Tibial nerve (tissue), 4 donors: ENCODE results near the gene ABCB1. TPM values are rescaled to one million over a fixed set of nuclear protein-coding genes. Genes with fewer than 3 reads are reported as not detected.

ENCODE experiments used
- DNase-seq, 2 donors: peaks; one replicate each; pipeline ENCODE4 v3.0.0-alpha.2; 2019; ENCODE audit warnings: low spot score in 2 of 2
- H3K27ac ChIP-seq, 4 donors: fragments of 200-600 bp; sonication (generic) in 3 of 4; one replicate each; pipeline ENCODE4 v1.5.1; 2017 to 2019; ENCODE audit warnings: mild to moderate bottlenecking in 1 of 4
- H3K27me3 ChIP-seq, 2 donors: fragments of 200-600 bp; sonication (generic) in 1 of 2; one replicate each; pipeline versions ENCODE4 v1.5.1 to v1.6.0; 2017 to 2019
- H3K36me3 ChIP-seq, 3 donors: fragments of 200-600 bp; sonication (generic); one replicate each; pipeline ENCODE4 v1.5.1; 2018 to 2019
- H3K4me1 ChIP-seq, 4 donors: fragments of 200-600 bp; sonication (generic) in 3 of 4; one replicate each; pipeline ENCODE4 v1.5.1; 2017 to 2019
- H3K4me3 ChIP-seq, 4 donors: fragments of 200-600 bp; sonication (generic) in 3 of 4; one replicate each; pipeline ENCODE4 v1.5.1; 2017 to 2019; ENCODE audit warnings: mild to moderate bottlenecking in 1 of 4, moderate library complexity in 1 of 4
- H3K9me3 ChIP-seq, 4 donors: fragments of 200-600 bp; sonication (generic) in 3 of 4; one replicate each; pipeline ENCODE4 v1.5.1; 2017 to 2019
- CTCF ChIP-seq, 5 experiments: fragments of 200-600 bp in 3 of 5; fragments of 450-650 bp in 2 of 5; sonication (generic) in 3 of 5; IDR thresholded peaks; one replicate each; pipeline ENCODE4 v1.5.1; 2016 to 2019; ENCODE audit warnings: antibody characterized with exemption in 5 of 5, mild to moderate bottlenecking in 3 of 5, moderate library complexity in 2 of 5
- EP300 ChIP-seq, 2 donors: sonication (generic); formaldehyde crosslinking; IDR thresholded peaks; one replicate each; pipeline ENCODE4 v1.6.1; 2017; ENCODE audit warnings: antibody characterized with exemption in 2 of 2, mild to moderate bottlenecking in 1 of 2
- POLR2A ChIP-seq, 2 donors: fragments of 450-650 bp; IDR thresholded peaks; one replicate each; pipeline ENCODE4 v1.6.1; 2017; ENCODE audit warnings: antibody characterized with exemption in 2 of 2, mild to moderate bottlenecking in 2 of 2, moderate library complexity in 2 of 2
- WGBS, 2 donors: methylation state at CpG; one replicate each; pipeline ENCODE4 v1.1.5; 2018; 5-methylcytosine and 5-hydroxymethylcytosine counted together
- total RNA-seq, 4 donors: library from RNA; depleted of rRNA; stranded (reverse); fragments of >200 nt; gene quantifications; one replicate each; pipeline ENCODE4 v1.1.0, GENCODE V29; 2016

The ABCB1 gene
- total RNA-seq, 4 donors from 2014 or later, result 12.8 to 36.0 (median 22.2) TPM

GRCh38 chr7:87528730-87529129 lies 72.0 kb downstream of the ABCB1 start:
- Histone ChIP-seq H3K9me3 (no peaks in the 10 kb centered on the region), H3K27me3 (no peaks in the 10 kb centered on the region), H3K27ac (no peak overlapping the region), H3K4me3 (no peak overlapping the region), H3K36me3 (no peaks in the 10 kb centered on the region), H3K4me1 (no peaks in the 10 kb centered on the region)
- no peak for TF ChIP-seq POLR2A (IDR thresholded peaks at IDR 0.05)
- TF ChIP-seq CTCF (IDR thresholded peaks at IDR 0.05), result no peak
- no peak for TF ChIP-seq EP300 (IDR thresholded peaks at IDR 0.05)
- 72 to 76% methylated on average over 2 of the region's 2 CpGs for WGBS, 2 donors
- DNase-seq, result no peak

GRCh38 chr7:87518735-87519134 lies 81.9 kb downstream of the ABCB1 start:
- Histone ChIP-seq H3K4me1 (no peaks in the 10 kb centered on the region), H3K9me3 (no peaks in the 10 kb centered on the region), H3K4me3 (no peak overlapping the region), H3K36me3 (no peaks in the 10 kb centered on the region), H3K27ac (no peak overlapping the region), H3K27me3 (no peaks in the 10 kb centered on the region)
- 62 to 67% methylated on average over 2 of the region's 2 CpGs for WGBS, 2 donors
- no peak for DNase-seq
- no peak for TF ChIP-seq EP300 (IDR thresholded peaks at IDR 0.05)
- no peak for TF ChIP-seq CTCF (IDR thresholded peaks at IDR 0.05)
- no peak for TF ChIP-seq POLR2A (IDR thresholded peaks at IDR 0.05)

GRCh38 chr7:87517891-87518290 lies 82.8 kb downstream of the ABCB1 start:
- TF ChIP-seq CTCF (IDR thresholded peaks at IDR 0.05) (no peak), EP300 (IDR thresholded peaks at IDR 0.05) (no peak)
- 82 to 84% methylated on average over 3 of the region's 3 CpGs for WGBS, 2 donors
- Histone ChIP-seq H3K27me3 (no peaks in the 10 kb centered on the region), H3K4me3 (no peak overlapping the region), H3K27ac (no peak overlapping the region), H3K9me3 (no peaks in the 10 kb centered on the region), H3K36me3 (no peaks in the 10 kb centered on the region), H3K4me1 (no peaks in the 10 kb centered on the region)
- DNase-seq, result no peak

GRCh38 chr7:87517136-87517815 lies 83.4 kb downstream of the ABCB1 start:
- no peak overlapping the region for H3K4me3 ChIP-seq
- H3K27me3 ChIP-seq, result no peaks in the 10 kb centered on the region
- TF ChIP-seq EP300 (IDR thresholded peaks at IDR 0.05), result no peak
- TF ChIP-seq CTCF (IDR thresholded peaks at IDR 0.05), result no peak
- TF ChIP-seq POLR2A (IDR thresholded peaks at IDR 0.05), result no peak
- H3K36me3 ChIP-seq, result no peaks in the 10 kb centered on the region
- H3K27ac ChIP-seq, result no peak overlapping the region
- no peaks in the 10 kb centered on the region for H3K4me1 ChIP-seq
- no peak for DNase-seq
- 65 to 84% methylated on average over 3 of the region's 3 CpGs for WGBS, 2 donors
- H3K9me3 ChIP-seq, result no peaks in the 10 kb centered on the region

- no peaks in the 10 kb centered on the region for H3K4me1 ChIP-seq
- no peaks in the 10 kb centered on the region for H3K9me3 ChIP-seq
- TF ChIP-seq CTCF (IDR thresholded peaks at IDR 0.05), result no peak
- no peak for TF ChIP-seq EP300 (IDR thresholded peaks at IDR 0.05)
- TF ChIP-seq POLR2A (IDR thresholded peaks at IDR 0.05), result no peak
- no peak overlapping the region for H3K27ac ChIP-seq
- H3K4me3 ChIP-seq, result no peak overlapping the region
- WGBS, 2 donors, result 45 to 49% methylated on average over 5 of the region's 5 CpGs
- H3K36me3 ChIP-seq, result no peaks in the 10 kb centered on the region
- no peaks in the 10 kb centered on the region for H3K27me3 ChIP-seq
- no peak for DNase-seq
Observed at GRCh38 chr7:87513735-87514335, 86.8 kb downstream of the ABCB1 start.
